HepG2 (cell line): ENCODE data around the gene LRRC25. TPM values are rescaled to one million over a fixed set of nuclear protein-coding genes. Genes with fewer than 3 reads are reported as not detected.

ENCODE experiments used
- AHDC1 ChIP-seq: sonication (generic); formaldehyde crosslinking; IDR thresholded peaks from 2 replicates; pipeline ENCODE4 v1.5.1; 2020; ENCODE audit warnings: mild to moderate bottlenecking, missing genetic modification reagents, borderline replicate concordance
- CHD2 ChIP-seq: IDR thresholded peaks from 2 replicates; pipeline ENCODE4 v1.6.1; 2011; ENCODE audit warnings: low read depth, low read length, improper control_type of control experiment
- CREB3 ChIP-seq: sonication (generic); formaldehyde crosslinking; IDR thresholded peaks from 2 replicates; pipeline ENCODE4 v1.5.0; 2020; ENCODE audit warnings: missing genetic modification reagents
- FOSL2 ChIP-seq: sonication (generic); formaldehyde crosslinking; IDR thresholded peaks from 2 replicates; pipeline ENCODE4 v1.4.0; 2020; ENCODE audit warnings: missing genetic modification reagents
- HMG20A ChIP-seq: IDR thresholded peaks from 2 replicates; pipeline ENCODE4 v1.6.1; 2016; ENCODE audit warnings: borderline replicate concordance
- KDM6A ChIP-seq: IDR thresholded peaks from 2 replicates; pipeline ENCODE4 v1.6.1; 2016; ENCODE audit warnings: low read depth
- MNT ChIP-seq: fragments of 450-650 bp; IDR thresholded peaks from 2 replicates; pipeline ENCODE4 v1.6.1; 2016
- MXD4 ChIP-seq: IDR thresholded peaks from 2 replicates; pipeline ENCODE4 v1.6.1; 2016; ENCODE audit warnings: mild to moderate bottlenecking, missing biosample characterization, missing genetic modification reagents
- MYC ChIP-seq: sonication (generic); formaldehyde crosslinking; IDR thresholded peaks from 2 replicates; pipeline ENCODE4 v1.9.0; 2021; ENCODE audit warnings: missing genetic modification reagents, borderline replicate concordance
- PHB2 ChIP-seq: fragments of 450-650 bp; IDR thresholded peaks from 2 replicates; pipeline ENCODE4 v1.6.1; 2018; ENCODE audit not compliant: partially characterized antibody
- POLR2AphosphoS5 ChIP-seq: IDR thresholded peaks from 2 replicates; pipeline ENCODE4 v1.6.1; 2012; ENCODE audit warnings: low read depth, low read length
- SIX4 ChIP-seq: sonication (generic); formaldehyde crosslinking; IDR thresholded peaks from 2 replicates; pipeline ENCODE4 v1.4.0; 2020; ENCODE audit warnings: missing genetic modification reagents
- SMAD1 ChIP-seq: sonication (generic); formaldehyde crosslinking; IDR thresholded peaks from 2 replicates; pipeline ENCODE4 v1.4.0; 2020; ENCODE audit warnings: missing genetic modification reagents, low read depth, mild to moderate bottlenecking, borderline replicate concordance
- TAF15 ChIP-seq: fragments of 200-400 bp; formaldehyde crosslinking; IDR thresholded peaks from one replicate; pipeline ENCODE4 v1.6.1; 2018; ENCODE audit warnings: mild to moderate bottlenecking, low read depth, low read length; ENCODE audit not compliant: poor library complexity, severe bottlenecking
- ZMAT3 ChIP-seq: sonication (generic); formaldehyde crosslinking; conservative IDR thresholded peaks from 2 replicates; pipeline ENCODE4 v1.7.0; 2021; ENCODE audit warnings: missing genetic modification reagents
- ZNF12 ChIP-seq: sonication (generic); formaldehyde crosslinking; IDR thresholded peaks from 2 replicates; pipeline ENCODE4 v1.5.0; 2020; ENCODE audit warnings: missing genetic modification reagents
- ZNF20 ChIP-seq: sonication (generic); formaldehyde crosslinking; IDR thresholded peaks from 2 replicates; pipeline ENCODE4 v1.4.0; 2020; ENCODE audit warnings: mild to moderate bottlenecking, moderate library complexity, missing genetic modification reagents
- ZNF619 ChIP-seq: sonication (generic); formaldehyde crosslinking; IDR thresholded peaks from 2 replicates; pipeline ENCODE4 v1.4.0; 2020; ENCODE audit warnings: mild to moderate bottlenecking, missing genetic modification reagents
- ZNF672 ChIP-seq: sonication (generic); formaldehyde crosslinking; IDR thresholded peaks from 2 replicates; pipeline ENCODE4 v1.8.1; 2022; ENCODE audit warnings: missing genetic modification reagents
- ZNF740 ChIP-seq: sonication (generic); formaldehyde crosslinking; IDR thresholded peaks from 2 replicates; pipeline ENCODE4 v1.4.0; 2020; ENCODE audit warnings: missing genetic modification reagents
- ZNF773 ChIP-seq: sonication (generic); formaldehyde crosslinking; IDR thresholded peaks from 2 replicates; pipeline ENCODE4 v1.4.0; 2020; ENCODE audit warnings: missing genetic modification reagents, borderline replicate concordance
- ZSCAN9 ChIP-seq: IDR thresholded peaks from 2 replicates; pipeline ENCODE4 v1.6.1; 2016; ENCODE audit warnings: borderline replicate concordance
- polyA plus RNA-seq, 8 experiments: library from polyadenylated mRNA; depleted of rRNA in 3 of 8; stranded (reverse) in 7 of 8; unstranded in 1 of 8; fragments of >200 nt; fragmentation: Illumina TruSeq in 4 of 8; extraction: Trizol in 4 of 8; gene quantifications; 2 replicates each; pipeline versions ENCODE4 v1.2.1 to v1.2.3, GENCODE V29; 2011 to 2016; ENCODE audit warnings: low read depth in 4 of 8, missing spikeins in 1 of 8, mixed read lengths in 1 of 8; ENCODE audit not compliant: insufficient read depth in 1 of 8
- total RNA-seq, 5 experiments: library from RNA; depleted of rRNA; stranded (reverse); fragments of >200 nt; fragmentation: Illumina TruSeq; extraction: Trizol; gene quantifications; 2 replicates each; pipeline ENCODE4 v1.2.3, GENCODE V29; 2016; ENCODE audit warnings: low read depth in 1 of 5

The LRRC25 gene
- total and polyA plus RNA-seq, 2 of the 13 experiments (the other 11 are each of a cell fraction or from before 2014, with no cell fraction given): 0.13 to 0.53 TPM

- TF ChIP-seq AHDC1 (no peak; the same call in 1 of the 2 replicates), HMG20A (CRISPR knock-in tag) (no peak; the same call in none of the 2 replicates), ZNF740 (CRISPR knock-in tag) (peak; percentile 67), ZNF619 (CRISPR knock-in tag) (peak; percentile 65; the same call in 1 of the 2 replicates), PHB2 (no peak), ZNF672 (CRISPR knock-in tag) (no peak; the same call in 1 of the 2 replicates), ZNF12 (CRISPR knock-in tag) (peak; percentile 78; the same call in 1 of the 2 replicates), FOSL2 (CRISPR knock-in tag) (peak; percentile 71), ZNF20 (CRISPR knock-in tag) (no peak), CHD2 (peak; percentile 51; the same call in 1 of the 2 replicates), ZSCAN9 (CRISPR knock-in tag) (peak; percentile 69; the same call in 1 of the 2 replicates), POLR2AphosphoS5 (peak; percentile 98), MNT (0 out of 2 replicates have a peak, but pooled peaks have one; percentile 20), CREB3 (CRISPR knock-in tag) (no peak), MYC (CRISPR knock-in tag) (peak; percentile 88), SIX4 (CRISPR knock-in tag) (peak; percentile 80), TAF15 (peak; percentile 38), ZNF773 (CRISPR knock-in tag) (peak; percentile 91; the same call in 1 of the 2 replicates), KDM6A (CRISPR knock-in tag) (no peak; the same call in none of the 2 replicates), MXD4 (CRISPR knock-in tag) (no peak; the same call in 1 of the 2 replicates), ZMAT3 (CRISPR knock-in tag) (peak; percentile 85; the same call in 1 of the 2 replicates), SMAD1 (CRISPR knock-in tag) (peak; percentile 96)
These were observed 11.5 kb downstream of the LRRC25 start, which contains the start of gene GDF15 (continued) for GRCh38 chr19:18385675-18386542.
